K562 (cell line): ENCODE results near the gene ARHGEF4. TPM values are rescaled to one million over a fixed set of nuclear protein-coding genes. Genes with fewer than 3 reads are reported as not detected.

Experiments
- BRF1 ChIP-seq: IDR thresholded peaks from 3 replicates; pipeline ENCODE4 v1.6.1; 2011; ENCODE audit warnings: borderline replicate concordance, mild to moderate bottlenecking; ENCODE audit not compliant: insufficient read length; ENCODE audit errors: extremely low read depth
- POLR2G ChIP-seq: fragments of 200-400 bp; formaldehyde crosslinking; IDR thresholded peaks from 2 replicates; pipeline ENCODE4 v1.6.1; 2017; ENCODE audit warnings: low read depth, mild to moderate bottlenecking, antibody characterized with exemption, low read length, moderate library complexity
- RBM15 ChIP-seq: fragments of 200-400 bp; formaldehyde crosslinking; IDR thresholded peaks from 2 replicates; pipeline ENCODE4 v1.6.1; 2018; ENCODE audit warnings: mild to moderate bottlenecking, low read length, moderate library complexity; ENCODE audit not compliant: insufficient read depth
- XRCC3 ChIP-seq: fragments of 450-650 bp; IDR thresholded peaks from 2 replicates; pipeline ENCODE4 v1.6.1; 2017; ENCODE audit warnings: mild to moderate bottlenecking, moderate library complexity
- ZNF282 ChIP-seq: sonication (generic); formaldehyde crosslinking; IDR thresholded peaks from 2 replicates; pipeline ENCODE4 v1.8.1; 2023; ENCODE audit warnings: missing genetic modification reagents
- polyA plus RNA-seq, 8 experiments: library from polyadenylated mRNA; depleted of rRNA in 4 of 8; stranded (reverse) in 5 of 8; unstranded in 3 of 8; fragments of >200 nt; fragmentation: Nextera tagmentation in 2 of 8; fragmentation: Illumina TruSeq in 1 of 8; extraction: Ambion mirVana in 2 of 8; extraction: Trizol in 1 of 8; gene quantifications; 2 replicates each; pipeline versions ENCODE4 v1.2.1 to v1.2.3, GENCODE V29; 2011 to 2014; ENCODE audit warnings: inconsistent platforms in 1 of 8, missing spikeins in 1 of 8
- total RNA-seq, 7 experiments: library from RNA; depleted of rRNA in 6 of 7; stranded (reverse); fragments of >200 nt in 6 of 7; fragmentation: Illumina TruSeq in 2 of 7; extraction: Trizol in 2 of 7; gene quantifications; 2 replicates each; pipeline versions ENCODE4 v1.2.1 to v1.2.3, GENCODE V29; 2011 to 2021; ENCODE audit warnings: low replicate concordance in 1 of 7
- TF ChIP-seq, protein P1 (sequence below), 2 experiments: fragments of 450-650 bp; IDR thresholded peaks; 2 replicates each; pipeline ENCODE4 v1.6.1; 2016; ENCODE audit warnings: mild to moderate bottlenecking in 2 of 2, borderline replicate concordance in 1 of 2, low read depth in 1 of 2, moderate library complexity in 1 of 2

ARHGEF4 gene
- total and polyA plus RNA-seq, 9 of the 15 experiments (the other 6 are each of a cell fraction or from before 2014, with no cell fraction given), result not detected

DNA sequence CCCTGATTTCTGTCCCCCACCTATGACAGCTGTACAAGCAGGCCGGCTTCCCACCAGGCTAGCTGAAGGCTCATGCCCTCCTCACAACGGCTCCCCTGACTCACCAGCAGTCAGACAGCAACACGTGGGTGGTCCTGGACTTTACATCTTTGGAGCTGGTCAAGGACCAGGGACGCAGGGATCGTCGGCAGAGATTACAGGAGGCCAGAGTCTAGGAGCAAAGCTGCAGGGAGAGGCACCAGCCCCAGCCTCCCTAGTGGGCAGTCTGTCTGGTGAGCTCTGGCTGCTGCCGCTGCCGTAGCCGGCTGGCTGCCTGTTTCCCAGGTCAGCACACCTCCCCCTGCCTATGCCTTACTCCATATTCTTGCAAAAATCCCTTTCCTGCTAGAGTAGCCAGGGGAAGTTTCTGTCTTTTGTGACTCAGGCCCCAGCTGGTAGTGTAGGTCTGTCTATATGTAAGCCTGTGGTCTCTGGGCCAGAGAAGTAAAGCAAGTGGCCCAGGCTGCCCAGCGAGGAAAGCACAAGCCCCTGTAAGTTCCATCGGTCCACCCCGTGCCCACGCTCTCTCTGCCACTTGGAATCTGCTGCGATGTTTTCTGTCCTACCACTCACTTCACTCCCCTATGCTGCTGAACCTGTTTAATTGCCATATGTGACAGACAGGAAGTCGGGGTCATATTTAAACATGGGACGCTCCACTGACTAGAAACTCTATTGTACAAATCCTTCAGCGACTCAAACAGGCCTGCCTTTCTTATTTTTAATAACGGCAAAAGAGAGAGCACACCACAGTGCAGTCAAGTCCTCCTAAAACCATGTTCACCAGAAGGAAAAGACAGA is 2.4 kb upstream of the ARHGEF4 start (continued):
- TF ChIP-seq, protein P1, sequence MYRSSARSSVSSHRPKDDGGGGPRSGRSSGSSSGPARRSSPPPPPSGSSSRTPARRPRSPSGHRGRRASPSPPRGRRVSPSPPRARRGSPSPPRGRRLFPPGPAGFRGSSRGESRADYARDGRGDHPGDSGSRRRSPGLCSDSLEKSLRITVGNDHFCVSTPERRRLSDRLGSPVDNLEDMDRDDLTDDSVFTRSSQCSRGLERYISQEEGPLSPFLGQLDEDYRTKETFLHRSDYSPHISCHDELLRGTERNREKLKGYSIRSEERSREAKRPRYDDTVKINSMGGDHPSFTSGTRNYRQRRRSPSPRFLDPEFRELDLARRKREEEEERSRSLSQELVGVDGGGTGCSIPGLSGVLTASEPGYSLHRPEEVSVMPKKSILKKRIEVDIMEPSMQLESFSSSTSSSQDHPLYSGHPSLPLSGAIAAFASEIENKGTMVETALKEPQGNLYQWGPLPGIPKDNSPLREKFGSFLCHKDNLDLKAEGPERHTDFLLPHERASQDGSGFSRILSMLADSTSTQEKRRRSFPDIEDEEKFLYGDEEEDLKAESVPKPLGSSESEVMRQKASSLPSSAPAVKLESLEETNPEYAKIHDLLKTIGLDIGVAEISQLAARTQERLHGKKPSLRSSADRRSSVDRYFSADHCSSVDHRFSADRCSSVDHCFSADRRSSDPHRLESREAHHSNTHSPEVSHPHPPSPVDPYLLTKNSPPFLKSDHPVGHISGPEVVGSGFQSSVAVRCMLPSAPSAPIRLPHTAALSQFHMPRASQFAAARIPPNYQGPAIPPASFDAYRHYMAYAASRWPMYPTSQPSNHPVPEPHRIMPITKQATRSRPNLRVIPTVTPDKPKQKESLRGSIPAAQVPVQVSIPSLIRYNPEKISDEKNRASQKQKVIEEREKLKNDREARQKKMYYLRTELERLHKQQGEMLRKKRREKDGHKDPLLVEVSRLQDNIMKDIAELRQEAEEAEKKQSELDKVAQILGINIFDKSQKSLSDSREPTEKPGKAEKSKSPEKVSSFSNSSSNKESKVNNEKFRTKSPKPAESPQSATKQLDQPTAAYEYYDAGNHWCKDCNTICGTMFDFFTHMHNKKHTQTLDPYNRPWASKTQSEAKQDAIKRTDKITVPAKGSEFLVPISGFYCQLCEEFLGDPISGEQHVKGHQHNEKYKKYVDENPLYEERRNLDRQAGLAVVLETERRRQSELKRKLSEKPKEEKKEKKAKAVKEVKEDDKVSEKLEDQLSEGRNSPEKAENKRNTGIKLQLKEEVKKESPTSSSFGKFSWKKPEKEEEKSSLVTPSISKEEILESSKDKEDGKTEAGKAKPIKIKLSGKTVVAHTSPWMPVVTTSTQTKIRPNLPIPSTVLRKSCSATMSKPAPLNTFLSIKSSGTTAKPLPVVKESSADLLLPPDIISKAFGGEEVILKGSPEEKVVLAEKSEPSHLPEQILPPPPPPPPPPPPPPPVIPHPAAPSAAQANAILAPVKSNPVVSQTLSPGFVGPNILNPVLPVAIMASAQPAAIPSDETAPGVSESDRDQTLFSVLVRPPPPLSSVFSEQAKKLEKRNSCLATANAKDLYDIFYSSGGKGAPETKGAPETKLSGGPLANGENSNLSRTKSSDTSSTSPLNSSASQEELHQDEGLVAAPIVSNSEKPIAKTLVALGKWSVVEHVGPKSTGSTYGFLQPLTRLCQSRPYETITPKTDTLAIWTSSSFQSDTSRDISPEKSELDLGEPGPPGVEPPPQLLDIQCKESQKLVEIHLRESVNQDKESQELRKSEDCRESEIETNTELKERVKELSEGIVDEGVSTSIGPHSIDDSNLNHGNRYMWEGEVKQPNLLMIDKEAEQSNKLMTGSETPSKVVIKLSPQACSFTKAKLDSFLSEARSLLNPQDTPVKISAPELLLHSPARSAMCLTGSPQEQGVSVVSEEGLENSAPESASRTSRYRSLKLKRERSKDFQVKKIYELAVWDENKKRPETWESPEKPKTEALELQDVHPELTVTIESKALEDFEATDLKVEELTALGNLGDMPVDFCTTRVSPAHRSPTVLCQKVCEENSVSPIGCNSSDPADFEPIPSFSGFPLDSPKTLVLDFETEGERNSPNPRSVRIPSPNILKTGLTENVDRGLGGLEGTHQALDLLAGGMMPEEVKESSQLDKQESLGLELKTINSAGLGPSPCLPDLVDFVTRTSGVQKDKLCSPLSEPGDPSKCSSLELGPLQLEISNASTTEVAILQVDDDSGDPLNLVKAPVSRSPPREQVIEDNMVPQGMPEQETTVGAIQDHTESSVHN (IDR thresholded peaks at IDR 0.05; ENCODE audit: borderline replicate concordance in 1 of 2, low read depth in 1 of 2), result no peak
- no peak for TF ChIP-seq POLR2G
- TF ChIP-seq XRCC3, result no peak
- no peak for TF ChIP-seq RBM15
- no peak for TF ChIP-seq BRF1
- TF ChIP-seq ZNF282, result no peak
- TF ChIP-seq, all 486 proteins: peak for 0
